GM12874 (cell line): ENCODE measurements around the gene PDSS1.

Experiments
- CTCF ChIP-seq: IDR thresholded peaks from 2 replicates; pipeline ENCODE4 v1.5.1; 2011; ENCODE audit warnings: low read depth, mild to moderate bottlenecking, control low read depth, low read length, moderate library complexity; ENCODE audit not compliant: insufficient read depth

Gene PDSS1

DNA sequence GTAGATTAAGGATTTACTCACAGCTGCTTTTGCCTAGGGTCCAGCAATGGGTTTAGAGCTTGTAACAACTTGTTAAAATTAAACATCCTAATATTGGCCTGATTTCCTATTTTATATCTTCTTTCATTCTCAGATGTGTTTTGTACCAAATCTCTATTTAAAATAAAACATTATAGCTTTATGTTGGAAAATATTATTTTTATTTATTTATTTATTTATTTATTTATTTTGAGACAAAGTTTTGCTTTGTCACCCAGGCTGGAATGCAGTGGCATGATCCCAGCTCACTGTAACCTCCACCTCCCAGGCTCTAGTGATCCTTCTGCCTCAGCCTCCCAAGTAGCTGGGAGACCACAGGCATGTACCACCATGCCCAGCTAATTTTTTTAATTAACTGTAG, 17.9 kb upstream of the PDSS1 start:
- TF ChIP-seq CTCF, result no peak

DNA sequence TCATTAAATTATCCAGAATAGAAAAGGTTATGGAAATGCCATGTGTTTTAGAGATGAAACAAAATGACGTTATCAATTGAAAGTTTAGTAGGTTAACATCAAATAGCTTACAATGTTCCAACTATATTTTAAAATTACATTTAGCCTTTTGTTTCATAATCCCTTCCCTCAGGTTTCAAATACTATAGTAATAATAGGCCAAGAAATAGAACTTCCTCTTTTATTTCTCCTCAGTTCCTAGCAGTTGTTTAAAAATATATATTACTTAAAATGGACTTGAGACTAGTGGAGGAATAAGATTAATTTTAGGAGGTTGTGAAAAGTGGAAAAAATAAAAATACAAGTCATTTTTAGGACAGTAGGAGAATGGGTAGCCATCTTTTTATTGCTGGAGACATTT, 16.4 kb upstream of the PDSS1 start:
- TF ChIP-seq CTCF, result no peak

- no peak for TF ChIP-seq CTCF
Observed at GRCh38 chr10:26682931-26683330, 14.6 kb upstream of the PDSS1 start.

DNA sequence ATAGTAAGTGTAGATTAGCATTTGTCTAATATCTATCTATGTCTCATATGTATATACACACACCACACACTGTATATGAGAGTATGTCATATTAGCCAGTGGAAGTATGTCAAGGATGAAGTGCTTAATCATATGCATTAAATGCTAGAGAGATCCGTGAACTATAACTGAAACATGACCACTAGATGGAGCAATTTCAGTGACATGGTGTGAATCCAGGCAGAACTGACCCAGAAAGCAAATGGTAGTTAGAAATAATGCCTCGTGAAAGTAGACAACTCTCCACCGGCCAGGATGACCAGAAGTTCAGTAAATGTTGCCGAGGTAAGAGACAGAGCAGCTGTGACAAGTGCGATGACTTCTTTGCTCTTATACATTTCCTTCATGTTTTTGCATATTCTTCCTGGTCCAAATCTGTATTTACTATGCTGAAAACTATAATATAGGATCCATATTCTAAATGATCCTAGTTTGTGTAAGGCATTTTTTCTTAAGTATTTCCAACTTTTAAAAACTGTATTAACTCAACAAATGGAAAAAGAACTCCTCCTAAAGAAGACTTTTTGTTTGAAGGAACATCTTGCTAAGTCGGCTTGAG, 12.7 kb upstream of the PDSS1 start:
- peak; percentile 40; the same call in 1 of the 2 replicates for TF ChIP-seq CTCF

GRCh38 chr10:26685441-26685840, 12.1 kb upstream of the PDSS1 start:
- no peak for TF ChIP-seq CTCF

DNA sequence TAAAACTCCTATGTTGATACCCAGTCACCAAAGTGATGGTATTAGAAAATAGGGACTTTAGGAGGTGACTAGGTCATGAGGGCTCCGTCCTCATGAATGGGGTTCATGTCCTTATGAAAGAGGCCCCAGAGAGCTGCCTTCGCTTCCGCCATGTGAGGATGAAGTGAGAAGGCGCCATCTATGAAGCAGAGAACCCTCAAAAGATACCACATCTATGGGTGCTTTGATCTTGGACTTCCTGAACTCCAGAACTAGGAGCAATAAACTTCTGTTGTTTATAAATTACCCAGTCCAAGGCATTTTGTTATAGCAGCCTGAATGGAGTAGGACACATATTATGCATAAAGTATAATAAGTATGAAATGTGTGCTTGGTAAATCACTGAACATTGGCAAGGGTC, 8.1 kb upstream of the PDSS1 start:
- no peak for TF ChIP-seq CTCF

DNA sequence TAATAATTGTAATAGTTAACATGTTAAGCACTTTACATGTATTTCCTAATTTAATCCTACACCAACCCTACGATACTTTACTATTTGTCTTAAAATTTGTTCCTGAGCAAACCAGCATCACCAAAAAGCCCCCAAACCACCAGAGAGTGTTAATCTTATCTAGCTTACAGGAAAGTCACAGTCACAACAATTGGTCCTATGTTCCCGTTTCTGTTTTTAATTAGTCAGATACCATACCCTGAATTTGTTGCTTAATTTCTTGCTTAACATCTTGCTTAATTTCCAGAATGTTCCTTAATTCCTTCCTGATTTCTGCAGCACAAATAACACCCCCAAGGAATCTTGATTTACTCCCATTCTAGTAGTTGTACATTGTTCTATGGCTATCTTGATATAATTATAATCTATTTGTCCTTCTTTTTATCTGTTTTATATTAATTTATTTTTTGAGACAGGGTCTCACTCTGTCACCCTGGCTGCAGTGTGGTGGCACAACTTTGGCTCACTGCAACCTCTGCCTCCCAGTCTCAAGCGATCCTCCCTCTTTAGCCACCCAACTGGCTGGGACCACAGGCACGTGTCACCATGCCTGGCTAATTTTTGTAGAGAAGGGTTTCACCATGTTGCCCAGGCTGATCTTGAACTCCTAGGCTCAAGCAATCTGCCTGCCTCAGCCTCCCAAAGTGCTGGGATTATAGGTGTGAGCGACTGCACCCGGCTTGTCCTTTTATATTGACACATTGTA, 6.6 kb upstream of the PDSS1 start:
- TF ChIP-seq CTCF, result no peak
